ENCODE results near the gene APC2. TPM values are rescaled to one million over a fixed set of nuclear protein-coding genes. Genes with fewer than 3 reads are reported as not detected.

Gene APC2
- total RNA-seq, 1 experiment from 2014 or later: 1.4 TPM

- Histone ChIP-seq H3K27me3 (ENCODE audit: low read length) (no peaks in the 10 kb centered on the region), H3K4me1 (ENCODE audit: insufficient read depth, low read length) (peaks cover 38% of the 10 kb centered on the region), H3K79me2 (ENCODE audit: low read length) (peaks cover 80% of the 10 kb centered on the region), H3K27ac (ENCODE audit: low read length) (no peak overlapping the region), H2AFZ (ENCODE audit: low read length) (no peak overlapping the region), H3K9ac (ENCODE audit: low read length) (no peak overlapping the region), H3K36me3 (ENCODE audit: low read depth, low read length) (peaks cover under 1% of the 10 kb centered on the region; the same call in 1 of the 2 replicates), H3K9me2 (replicated peaks; ENCODE audit: low read length) (no peaks in the 10 kb centered on the region), H3K9me3 (ENCODE audit: low read length) (no peaks in the 10 kb centered on the region), H3K4me3 (ENCODE audit: low read length) (peak overlapping the region; percentile 80; the same call in 1 of the 2 replicates), H3F3A (ENCODE audit: low read length, unreplicated experiment) (peaks cover 7% of the 10 kb centered on the region), H3K4me2 (ENCODE audit: low read length) (peak overlapping the region; percentile 90), H4K20me1 (ENCODE audit: low read length) (peaks cover 36% of the 10 kb centered on the region)
- ATAC-seq (no peak), DNase-seq (no peak)
- no peak for TF ChIP-seq CTCF (conservative IDR thresholded peaks at IDR 0.05; ENCODE audit: low read depth, low read length)
- no peak for TF ChIP-seq EZH2 (IDR thresholded peaks at IDR 0.05; ENCODE audit: low read length, unreplicated experiment)
- no peak for TF ChIP-seq EZH2phosphoT487 (IDR thresholded peaks at IDR 0.05; ENCODE audit: borderline replicate concordance, low read length)
- POLR2A ChIA-PET (ENCODE audit: unreplicated experiment): no interaction called here
- intact Hi-C loops (cut with micrococcal nuclease): no loop called here
- CTCF ChIA-PET: no interaction called here
- no TSS peak for BruUV-seq (replicated peaks)
Measured at GRCh38 chr19:1410789-1411188, 39.1 kb upstream of the APC2 start.

- ChIA-PET CTCF (no interaction called here), POLR2A (ENCODE audit: unreplicated experiment) (no interaction called here)
- Histone ChIP-seq H2AFZ (ENCODE audit: low read length) (no peak overlapping the region), H3K4me3 (ENCODE audit: low read length) (no peak overlapping the region), H3K4me1 (ENCODE audit: insufficient read depth, low read length) (peaks cover 42% of the 10 kb centered on the region), H3K9me3 (ENCODE audit: low read length) (no peaks in the 10 kb centered on the region), H3K9me2 (replicated peaks; ENCODE audit: low read length) (no peaks in the 10 kb centered on the region), H4K20me1 (ENCODE audit: low read length) (peaks cover 43% of the 10 kb centered on the region), H3K27me3 (ENCODE audit: low read length) (no peaks in the 10 kb centered on the region), H3F3A (ENCODE audit: low read length, unreplicated experiment) (peaks cover 7% of the 10 kb centered on the region), H3K27ac (ENCODE audit: low read length) (no peak overlapping the region), H3K79me2 (ENCODE audit: low read length) (peaks cover 87% of the 10 kb centered on the region), H3K36me3 (ENCODE audit: low read depth, low read length) (peaks cover 8% of the 10 kb centered on the region; the same call in 1 of the 2 replicates), H3K4me2 (ENCODE audit: low read length) (0 out of 2 replicates have a peak overlapping the region, but pooled peaks have one; percentile 90), H3K9ac (ENCODE audit: low read length) (no peak overlapping the region)
- intact Hi-C loops (cut with micrococcal nuclease): no loop called here
- DNase-seq (no peak), ATAC-seq (no peak)
- TF ChIP-seq EZH2 (IDR thresholded peaks at IDR 0.05; ENCODE audit: low read length, unreplicated experiment): no peak
- TF ChIP-seq EZH2phosphoT487 (IDR thresholded peaks at IDR 0.05; ENCODE audit: borderline replicate concordance, low read length): no peak
- TF ChIP-seq CTCF (conservative IDR thresholded peaks at IDR 0.05; ENCODE audit: low read depth, low read length): no peak
- BruUV-seq (replicated peaks): no TSS peak
Measured at GRCh38 chr19:1411255-1412191, 38.4 kb upstream of the APC2 start.

Data from PC-3 (cell line).